Vagina (tissue), 2 donors: ENCODE measurements around the gene TMEM219.

Experiments used
- POLR2A ChIP-seq, 2 donors: fragments of 450-650 bp; IDR thresholded peaks; one replicate each; pipeline ENCODE4 v1.6.1; 2017; ENCODE audit warnings: antibody characterized with exemption in 2 of 2, mild to moderate bottlenecking in 2 of 2, moderate library complexity in 2 of 2
- POLR2AphosphoS5 ChIP-seq, 2 donors: sonication (generic); formaldehyde crosslinking; IDR thresholded peaks; one replicate each; pipeline ENCODE4 v1.9.0; 2017; ENCODE audit warnings: antibody characterized with exemption in 2 of 2, mild to moderate bottlenecking in 2 of 2, low read depth in 1 of 2; ENCODE audit not compliant: insufficient read depth in 1 of 2
- TF ChIP-seq, protein P1 (sequence below), 3 experiments: fragments of 450-650 bp in 2 of 3; fragments of 200-600 bp in 1 of 3; sonication (generic) in 1 of 3; IDR thresholded peaks; one replicate each; pipeline ENCODE4 v1.5.1; 2017 to 2019; ENCODE audit warnings: antibody characterized with exemption in 3 of 3, mild to moderate bottlenecking in 2 of 3, moderate library complexity in 2 of 3

DNA sequence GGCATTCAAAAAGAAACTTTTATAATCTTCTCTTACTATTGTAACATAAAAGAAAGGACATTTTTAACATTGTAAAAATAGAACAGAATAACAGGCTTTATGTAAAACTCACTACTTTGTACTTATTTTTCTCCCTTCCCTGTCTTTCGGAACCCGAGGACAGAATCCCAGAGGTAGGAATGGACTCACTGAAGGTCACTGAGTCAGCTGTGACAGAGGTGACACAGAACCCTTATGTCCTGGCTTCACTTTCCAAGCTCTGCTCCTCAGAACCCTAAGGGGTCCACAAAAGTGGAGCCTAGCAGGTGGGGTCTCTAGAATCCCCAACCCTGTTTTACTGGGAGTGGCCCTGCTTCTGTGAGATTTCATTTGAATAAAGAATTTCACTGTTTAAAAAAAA, 39.6 kb upstream of the TMEM219 start:
- TF ChIP-seq, protein P1, sequence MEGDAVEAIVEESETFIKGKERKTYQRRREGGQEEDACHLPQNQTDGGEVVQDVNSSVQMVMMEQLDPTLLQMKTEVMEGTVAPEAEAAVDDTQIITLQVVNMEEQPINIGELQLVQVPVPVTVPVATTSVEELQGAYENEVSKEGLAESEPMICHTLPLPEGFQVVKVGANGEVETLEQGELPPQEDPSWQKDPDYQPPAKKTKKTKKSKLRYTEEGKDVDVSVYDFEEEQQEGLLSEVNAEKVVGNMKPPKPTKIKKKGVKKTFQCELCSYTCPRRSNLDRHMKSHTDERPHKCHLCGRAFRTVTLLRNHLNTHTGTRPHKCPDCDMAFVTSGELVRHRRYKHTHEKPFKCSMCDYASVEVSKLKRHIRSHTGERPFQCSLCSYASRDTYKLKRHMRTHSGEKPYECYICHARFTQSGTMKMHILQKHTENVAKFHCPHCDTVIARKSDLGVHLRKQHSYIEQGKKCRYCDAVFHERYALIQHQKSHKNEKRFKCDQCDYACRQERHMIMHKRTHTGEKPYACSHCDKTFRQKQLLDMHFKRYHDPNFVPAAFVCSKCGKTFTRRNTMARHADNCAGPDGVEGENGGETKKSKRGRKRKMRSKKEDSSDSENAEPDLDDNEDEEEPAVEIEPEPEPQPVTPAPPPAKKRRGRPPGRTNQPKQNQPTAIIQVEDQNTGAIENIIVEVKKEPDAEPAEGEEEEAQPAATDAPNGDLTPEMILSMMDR (IDR thresholded peaks at IDR 0.05) = no peak
- TF ChIP-seq POLR2A (IDR thresholded peaks at IDR 0.05) (no peak), POLR2AphosphoS5 (IDR thresholded peaks at IDR 0.05; ENCODE audit: insufficient read depth in 1 of 2, low read depth in 1 of 2) (no peak)
